ENCODE measurements around the gene FBXO36. TPM values are rescaled to one million over a fixed set of nuclear protein-coding genes. Genes with fewer than 3 reads are reported as not detected.

The FBXO36 gene
- total RNA-seq = 0.57 and 1.5 TPM in 2 replicates

DNA sequence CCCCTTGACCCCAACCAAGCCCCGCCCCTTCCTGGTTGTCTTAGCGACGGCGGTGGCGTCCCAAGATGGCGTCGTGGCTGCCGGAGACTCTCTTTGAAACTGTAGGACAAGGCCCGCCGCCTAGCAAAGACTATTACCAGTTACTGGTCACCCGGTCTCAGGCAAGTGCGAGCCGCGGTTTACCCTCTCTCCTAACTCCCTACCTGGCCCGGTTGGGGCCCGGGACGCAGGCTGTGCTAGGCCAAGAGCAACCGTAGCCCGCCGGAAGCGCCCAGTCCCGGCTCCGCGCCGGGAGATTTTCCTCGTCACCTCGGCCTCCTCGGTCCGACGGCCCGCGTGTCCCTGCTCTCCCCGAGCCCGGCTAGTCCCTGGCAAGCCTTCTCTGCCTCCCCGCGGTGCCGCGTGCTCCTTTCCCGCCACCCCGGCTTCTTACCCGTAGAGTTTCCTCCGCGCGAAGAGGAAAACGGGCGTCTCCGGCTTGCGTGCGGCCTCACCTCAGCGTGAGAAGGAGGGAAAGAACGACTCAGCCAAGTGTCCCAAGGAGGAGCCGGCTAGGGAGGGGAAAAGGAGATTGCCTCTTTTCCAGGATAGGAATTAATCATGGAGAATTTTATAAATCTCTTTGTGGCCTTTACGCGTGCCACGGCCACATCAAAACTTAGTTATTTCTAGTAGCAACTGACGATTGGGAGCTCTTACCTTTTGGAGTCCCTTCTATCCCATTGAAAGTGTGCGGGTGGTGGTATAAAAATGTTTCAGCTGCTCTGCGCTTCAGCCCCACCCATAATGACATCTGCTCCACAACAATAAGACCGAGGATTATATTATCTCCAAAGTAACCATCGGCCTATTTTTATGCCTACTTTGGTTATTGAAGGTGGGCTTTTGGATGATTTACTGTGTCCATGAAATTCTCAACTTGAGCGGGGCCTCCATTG, at the start of gene FBXO36:
Gene FBXO36, plus strand, starts transcription at position 55 of the 938 bp plus-strand sequence. Its CDS starts 11 bp downstream, at position 66.

GRCh38 chr2:229921892-229922448, 333 bp upstream of the FBXO36 start, which contains the start of gene TRIP12:
Gene TRIP12, minus strand, starts transcription at chr2:229922009. Its CDS starts 41,930 bp downstream, at chr2:229880079.

Other genes starting within 250 kb of the FBXO36 start
- 0.16 and 0.82 TPM in 2 replicates for gene DNER, start 207.9 kb upstream of the FBXO36 start, total RNA-seq
- gene TRIP12, start 494 bp upstream of the FBXO36 start, total RNA-seq = 216 and 498 TPM in 2 replicates
- 0.06 and 0.32 TPM in 2 replicates for gene SLC16A14, start 146.4 kb downstream of the FBXO36 start, total RNA-seq